ENCODE results near the gene RASGRF2. TPM values are rescaled to one million over a fixed set of nuclear protein-coding genes. Genes with fewer than 3 reads are reported as not detected.

The RASGRF2 gene
- total and polyA plus RNA-seq, 9 of the 15 experiments (the other 6 are each of a cell fraction or from before 2014, with no cell fraction given): 0.01 to 0.22 (median 0.08) TPM; not detected in 2

GRCh38 chr5:81095835-81096234 lies 135.7 kb downstream of the RASGRF2 start:
- Histone ChIP-seq H3K9me1 (ENCODE audit: control insufficient read depth, insufficient read depth, low read length) (no peaks in the 10 kb centered on the region), H3K4me2 (ENCODE audit: insufficient read depth, low read length) (no peak overlapping the region), H3K36me3 (ENCODE audit: control insufficient read depth, insufficient read depth, low read length) (no peaks in the 10 kb centered on the region), H3K27ac (ENCODE audit: extremely low read depth, low read depth, low read length) (no peak overlapping the region), H2AFZ (ENCODE audit: low read depth, low read length) (no peak overlapping the region), H3K4me3 (no peak overlapping the region), H4K20me1 (replicated peaks; ENCODE audit: control insufficient read depth, insufficient read depth, low read length) (no peaks in the 10 kb centered on the region), H3K9ac (ENCODE audit: insufficient read depth in 1 of 2, low read depth in 2 of 2, low read length in 2 of 2) (no peak overlapping the region), H3K27me3 (ENCODE audit: control insufficient read depth in 2 of 2, insufficient read depth in 2 of 2, low read length in 2 of 2) (peaks cover 0 to 4% of the 10 kb centered on the region in 2 experiments; a peak in 1 of 5 replicates), H3K4me1 (replicated peaks in 1 of 2; ENCODE audit: control insufficient read depth in 2 of 2, insufficient read depth in 2 of 2, low read length in 2 of 2) (no peaks in the 10 kb centered on the region), H3K79me2 (ENCODE audit: control insufficient read depth, insufficient read depth, low read length) (no peaks in the 10 kb centered on the region), H3K9me3 (replicated peaks; ENCODE audit: control insufficient read depth, insufficient read depth, low read depth, low read length) (no peaks in the 10 kb centered on the region)
- WGBS (ENCODE audit: insufficient coverage, low coverage, missing lambda C conversion rate): 0% methylated on average over 1 of the region's 1 CpG
- FAIRE-seq (no peak), ATAC-seq (no peak), DNase-seq (ENCODE audit: extremely low read depth in 1 of 4, low spot score in 3 of 4) (no peak)
- no TSS peak for BruUV-seq (replicated peaks)
- TF ChIP-seq SIRT6 (IDR thresholded peaks at IDR 0.05; ENCODE audit: low read depth, low read length): no peak
- TF ChIP-seq MAZ (CRISPR knock-in tag; conservative IDR thresholded peaks at IDR 0.05 in 1 of 2, IDR thresholded peaks at IDR 0.05 in 1 of 2): no peak
- no peak for TF ChIP-seq ARID3B (CRISPR knock-in tag; IDR thresholded peaks at IDR 0.05; ENCODE audit: borderline replicate concordance)
- peak; percentile 88 for TF ChIP-seq RBM25 (IDR thresholded peaks at IDR 0.05; ENCODE audit: low read depth, low read length, severe bottlenecking)
- intact Hi-C loops (cut with micrococcal nuclease) (no loop called here), in situ Hi-C loops (cut with MboI) (no loop called here)
- ChIA-PET CTCF (ENCODE audit: low intra/inter-chr PET ratio) (no interaction called here), POLR2A (interaction anchor here (0.6 to 1.4 kb wide), 3 partner anchors 10 to 1476 kb away, joined by 3 to 4 read pairs (median 3); no protein-coding TSS in a partner anchor)

All from K562 (cell line).